Astrocyte of the cerebellum (primary cell): ENCODE measurements around the gene OR6Y1.

Experiments used
- DNase-seq: peaks from one replicate; pipeline ENCODE4 v3.0.0-alpha.2; 2011; ENCODE audit warnings: low read depth
- H3K4me3 ChIP-seq: 2 replicates; pipeline ENCODE4 v1.5.1; 2011; ENCODE audit warnings: mild to moderate bottlenecking, low read depth, low read length, moderate library complexity
- CTCF ChIP-seq: IDR thresholded peaks from 2 replicates; pipeline ENCODE4 v1.5.1; 2012; ENCODE audit warnings: low read length, low read depth, moderate library complexity, mild to moderate bottlenecking; ENCODE audit errors: missing control alignments
- in situ Hi-C: cut with HindIII; loops from 2 replicates; pipeline ENCODE4 v1.10.0; 2017; ENCODE audit warnings: low sequenced_read_pairs

Gene OR6Y1

GRCh38 chr1:158570480-158570879 is 16.3 kb upstream of the OR6Y1 start, which contains the start of gene OR6P1:
TSS of gene OR6P1 (minus strand) at chr1:158570580. CDS start at chr1:158563604, 6,976 bp downstream.
- no peak for TF ChIP-seq CTCF
- no peak for DNase-seq
- in situ Hi-C loops: no loop called here
- H3K4me3 ChIP-seq: no peak within 1 kb of the TSS

- DNase-seq: no peak
- no peak for TF ChIP-seq CTCF
- H3K4me3 ChIP-seq: no peak overlapping the region
Measured at GRCh38 chr1:158564608-158565007, 10.4 kb upstream of the OR6Y1 start.

GRCh38 chr1:158563853-158564252 is 9.6 kb upstream of the OR6Y1 start:
- H3K4me3 ChIP-seq: no peak overlapping the region
- in situ Hi-C loops: no loop called here
- no peak for DNase-seq
- TF ChIP-seq CTCF: no peak

More at GRCh38 chr1:158564608-158565007, 10.4 kb upstream of the OR6Y1 start:
- in situ Hi-C loops: no loop called here

GRCh38 chr1:158559696-158560095 is 5.5 kb upstream of the OR6Y1 start:
- TF ChIP-seq CTCF: no peak
- no peak for DNase-seq
- no peak overlapping the region for H3K4me3 ChIP-seq
- in situ Hi-C loops: no loop called here

GRCh38 chr1:158552296-158552695 is 1.9 kb downstream of the OR6Y1 start:
- TF ChIP-seq CTCF: no peak
- no peak overlapping the region for H3K4me3 ChIP-seq
- DNase-seq: no peak
- in situ Hi-C loops: no loop called here

- in situ Hi-C loops: no loop called here
- no peak for DNase-seq
- no peak overlapping the region for H3K4me3 ChIP-seq
- TF ChIP-seq CTCF: no peak
Measured at GRCh38 chr1:158547533-158547932, 6.7 kb downstream of the OR6Y1 start.

GRCh38 chr1:158537609-158538008 is 16.6 kb downstream of the OR6Y1 start:
- H3K4me3 ChIP-seq: no peak overlapping the region
- DNase-seq: no peak
- TF ChIP-seq CTCF: no peak
- in situ Hi-C loops: no loop called here
